ENCODE data around the gene B3GALNT2.
"Not testable (repeated sequence)": the region's sequence is repeated elsewhere in the genome, so short reads cannot be mapped to it uniquely, and the experiment has no call there.

The B3GALNT2 gene

DNA sequence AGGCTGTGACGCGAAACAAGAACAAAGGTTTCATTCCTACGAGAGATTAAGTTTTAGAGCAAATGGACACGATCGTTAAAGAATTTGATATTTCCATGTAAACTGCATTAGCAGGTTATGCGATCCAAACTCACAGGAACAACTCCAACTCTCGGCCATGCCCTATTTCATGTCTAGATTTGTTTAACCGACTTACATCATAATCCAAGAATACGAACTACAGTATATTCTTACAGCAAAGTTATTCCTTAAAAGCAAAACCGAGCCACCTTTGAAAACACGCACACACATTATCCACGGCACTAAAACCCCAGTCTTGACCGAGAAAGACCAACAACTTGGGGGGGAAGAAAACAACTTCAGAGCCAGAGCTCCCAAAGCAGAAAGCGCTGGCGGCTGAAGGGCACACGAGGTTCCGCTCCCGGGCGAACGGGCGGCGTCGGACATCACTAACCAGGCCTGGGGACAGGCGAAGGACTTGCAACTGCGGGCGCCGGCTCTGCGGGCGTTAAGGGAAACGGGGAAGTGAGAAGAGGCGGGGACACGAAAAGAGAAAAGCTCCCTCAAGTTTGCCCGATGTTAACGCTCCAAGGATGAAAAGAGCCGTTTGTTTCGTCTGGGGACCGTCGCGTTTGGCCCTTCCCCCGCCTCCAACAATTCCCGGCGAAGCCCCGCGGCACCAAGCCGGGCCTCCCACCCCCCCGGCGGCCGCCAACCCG lies 690 bp downstream of the B3GALNT2 start:
- DNase-seq (ENCODE audit: low read depth, low spot score): peak; percentile 78

DNA sequence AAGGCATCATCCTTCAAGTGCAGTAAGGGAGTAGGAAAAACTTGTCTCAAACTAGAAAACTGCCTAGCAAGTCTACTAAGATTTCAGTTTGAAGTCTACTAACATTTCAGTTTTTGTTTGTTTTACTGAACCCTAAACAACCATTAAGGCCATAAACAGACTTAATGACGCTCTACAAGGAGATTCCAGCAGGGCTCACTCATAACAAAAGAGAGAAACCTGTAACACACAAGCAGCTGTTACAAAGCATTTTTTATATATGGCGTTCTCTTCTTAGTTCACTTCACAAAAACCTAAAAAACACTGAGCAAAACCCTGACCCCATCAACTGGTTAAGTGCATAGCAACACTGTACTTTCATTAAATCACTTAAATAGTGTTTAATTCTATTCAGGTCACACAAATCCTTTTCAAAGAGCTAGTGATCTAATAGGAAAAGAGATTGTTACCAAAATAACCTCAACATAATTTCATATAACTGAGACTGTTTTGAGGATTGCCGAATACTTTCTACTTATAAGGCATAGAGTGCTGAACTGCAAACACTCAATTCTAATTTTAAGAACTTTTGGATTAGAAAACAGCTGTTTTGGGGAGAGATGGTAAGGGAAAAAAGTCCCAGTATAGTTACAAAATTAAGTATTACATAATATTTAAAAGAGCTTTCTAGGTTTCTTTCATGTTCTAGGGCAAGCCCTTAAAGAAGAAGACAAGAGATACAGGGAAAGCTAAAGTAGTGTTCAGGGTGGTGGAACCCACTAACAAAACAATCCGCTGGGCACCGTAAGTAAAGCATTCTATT lies 1.4 kb downstream of the B3GALNT2 start:
- DNase-seq (ENCODE audit: low read depth, low spot score): peak; percentile 47

DNA sequence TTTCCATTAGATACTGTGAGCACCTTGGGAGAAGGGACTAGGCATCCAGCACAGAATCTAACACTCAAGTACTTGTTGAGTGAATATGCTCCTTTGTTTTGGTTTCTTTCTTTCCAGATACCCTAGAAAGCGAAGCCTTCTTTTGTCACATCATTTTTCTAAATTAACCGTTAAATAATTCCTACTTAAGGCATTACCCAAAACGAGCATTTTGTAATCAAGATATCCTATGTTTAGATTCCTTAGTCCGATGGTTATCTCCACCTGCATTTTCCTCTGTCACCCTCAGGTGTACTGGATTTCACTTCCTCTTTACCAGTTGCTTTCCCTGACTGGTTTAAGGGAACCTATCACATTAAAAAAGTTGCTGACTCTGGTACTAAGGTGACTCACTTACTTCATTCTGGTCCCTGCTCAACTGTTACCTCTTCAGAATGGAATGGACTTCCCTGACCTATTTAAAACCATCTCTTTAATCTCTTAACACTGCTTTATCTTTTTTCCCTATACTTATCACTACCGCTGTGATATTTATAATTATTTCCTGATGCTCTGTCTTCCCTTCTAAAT lies 3.2 kb downstream of the B3GALNT2 start:
- peak; percentile 30 for DNase-seq (ENCODE audit: low read depth, low spot score)

DNA sequence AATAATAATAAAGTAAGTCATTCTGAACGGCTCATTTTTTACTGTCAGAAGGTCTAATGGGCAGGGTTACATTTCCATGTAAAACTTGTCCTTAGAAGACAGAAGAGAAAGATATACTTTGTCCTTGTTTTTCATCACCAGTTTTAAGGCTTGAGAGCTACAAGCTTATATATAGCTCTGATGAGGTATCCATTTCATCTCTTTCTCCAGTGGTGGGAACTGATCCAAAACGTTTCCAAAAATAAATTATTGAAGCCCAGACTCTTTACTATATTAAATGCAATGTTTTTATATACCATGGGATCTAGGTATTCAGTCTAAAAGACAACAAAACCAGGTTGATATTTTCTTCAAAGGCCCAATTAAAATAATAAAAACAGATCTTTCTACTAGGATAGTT lies 8.7 kb downstream of the B3GALNT2 start:
- no peak for DNase-seq (ENCODE audit: low read depth, low spot score)

DNA sequence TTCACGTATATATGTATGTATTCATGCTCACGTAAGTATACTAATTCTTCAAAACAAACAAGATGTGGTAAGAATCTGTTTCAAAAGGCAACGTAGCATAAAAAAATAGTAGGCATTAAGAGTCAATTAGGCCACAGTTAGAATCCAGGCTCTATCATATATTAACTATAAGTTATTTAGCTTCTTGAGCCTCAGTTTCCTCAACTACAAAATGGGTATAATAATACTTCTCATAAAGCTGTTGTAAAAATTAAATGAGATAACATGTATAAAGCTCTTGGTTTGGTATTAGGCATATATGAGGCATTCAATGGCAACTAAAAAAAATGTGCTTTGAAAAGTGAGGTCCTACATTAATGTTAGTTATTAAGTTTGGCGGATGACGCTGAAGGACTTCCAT lies 9.2 kb downstream of the B3GALNT2 start:
- DNase-seq (ENCODE audit: low read depth, low spot score): no peak

DNA sequence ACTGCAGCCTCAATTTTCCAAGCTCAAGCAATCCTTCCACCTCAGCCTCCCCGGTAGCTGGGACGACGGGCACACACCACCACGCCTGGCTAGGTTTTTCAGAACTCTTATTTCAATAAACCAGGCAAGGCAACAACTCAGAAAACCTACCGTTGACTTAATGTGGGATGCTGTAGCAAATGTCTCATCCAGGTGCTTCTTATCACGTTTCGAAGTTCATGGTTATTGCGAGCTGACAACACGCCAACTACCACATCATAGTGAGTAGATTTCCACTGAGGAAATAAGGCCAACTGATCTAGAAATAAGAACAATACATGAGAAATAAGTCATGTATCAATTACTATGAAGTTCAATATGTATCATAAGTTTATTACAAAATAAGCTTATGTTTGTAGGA lies 9.7 kb downstream of the B3GALNT2 start:
- DNase-seq (ENCODE audit: low read depth, low spot score): no peak

DNA sequence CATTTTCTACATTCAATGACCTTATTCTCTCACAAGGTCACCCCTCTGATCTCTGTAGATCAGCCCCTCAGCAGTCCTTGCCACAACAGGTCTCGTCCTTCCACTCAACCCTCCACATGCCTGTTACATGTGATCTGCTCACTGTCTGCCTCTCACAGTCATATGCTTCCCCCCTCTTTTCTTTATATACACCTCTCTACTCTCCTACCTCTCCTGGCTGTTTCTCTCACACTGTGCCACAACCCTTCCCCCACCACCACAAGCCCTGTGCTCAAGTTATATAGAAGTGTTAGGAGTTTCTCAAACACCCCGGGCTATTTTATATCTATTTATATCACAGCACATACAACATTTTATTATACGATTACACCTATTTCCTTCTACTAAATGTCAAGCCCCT lies 12.6 kb downstream of the B3GALNT2 start:
- DNase-seq (ENCODE audit: low read depth, low spot score): no peak

DNA sequence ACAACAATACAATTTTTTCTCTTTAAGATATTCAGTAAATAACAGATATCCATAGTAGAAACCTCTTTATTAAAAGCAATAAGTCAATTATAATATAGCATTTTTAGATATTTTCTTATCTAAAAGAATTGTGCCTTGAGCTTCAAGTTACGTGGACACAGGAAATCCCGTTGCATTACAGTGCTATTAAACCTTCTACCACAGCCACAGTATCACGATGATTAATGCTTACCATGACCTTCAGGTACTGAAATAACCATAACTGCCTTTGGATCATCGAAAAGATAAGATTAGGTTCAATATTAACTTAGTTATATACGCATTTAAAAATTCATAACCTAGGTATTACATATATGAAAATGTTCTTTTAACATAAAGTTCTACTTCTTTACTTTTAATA lies 17.9 kb downstream of the B3GALNT2 start:
- no peak for DNase-seq (ENCODE audit: low read depth, low spot score)

DNA sequence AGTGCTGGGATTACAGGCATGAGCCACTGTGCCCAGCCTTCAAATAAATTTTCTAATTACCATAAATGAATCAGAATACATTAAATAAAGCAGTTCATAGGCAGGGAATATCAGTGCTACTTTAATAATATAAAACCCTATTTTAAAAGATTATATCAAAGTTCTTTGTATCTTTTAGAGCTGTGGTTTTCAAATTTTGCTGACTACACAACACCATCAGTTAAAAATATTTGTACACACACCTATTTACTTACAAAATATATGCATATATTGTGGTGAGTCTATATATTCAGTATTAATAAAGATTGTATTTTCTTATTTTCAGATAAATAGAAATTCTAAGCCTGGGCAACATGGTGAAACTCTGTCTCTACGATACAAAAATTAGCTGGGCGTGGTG lies 18.7 kb downstream of the B3GALNT2 start:
- DNase-seq (ENCODE audit: low read depth, low spot score): no peak

DNA sequence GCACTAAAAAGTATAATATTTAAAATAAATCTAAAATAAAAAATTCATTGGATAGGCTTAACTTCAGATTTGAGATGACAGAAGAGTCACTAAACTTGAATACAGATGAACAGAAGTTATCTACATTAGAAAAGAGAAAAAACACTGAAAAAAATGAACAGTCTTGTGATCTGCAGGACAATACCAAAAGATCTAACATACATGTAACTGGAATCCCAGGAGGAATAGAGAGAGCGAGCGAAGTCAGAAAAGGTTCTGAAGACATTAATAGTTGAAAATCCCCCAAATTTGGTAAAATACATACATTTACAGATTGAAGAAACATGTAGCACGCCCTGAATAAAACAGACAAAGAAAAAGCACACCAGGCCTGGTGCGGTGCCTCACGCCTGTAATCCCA lies 21.2 kb downstream of the B3GALNT2 start:
- DNase-seq (ENCODE audit: low read depth, low spot score): no peak

DNA sequence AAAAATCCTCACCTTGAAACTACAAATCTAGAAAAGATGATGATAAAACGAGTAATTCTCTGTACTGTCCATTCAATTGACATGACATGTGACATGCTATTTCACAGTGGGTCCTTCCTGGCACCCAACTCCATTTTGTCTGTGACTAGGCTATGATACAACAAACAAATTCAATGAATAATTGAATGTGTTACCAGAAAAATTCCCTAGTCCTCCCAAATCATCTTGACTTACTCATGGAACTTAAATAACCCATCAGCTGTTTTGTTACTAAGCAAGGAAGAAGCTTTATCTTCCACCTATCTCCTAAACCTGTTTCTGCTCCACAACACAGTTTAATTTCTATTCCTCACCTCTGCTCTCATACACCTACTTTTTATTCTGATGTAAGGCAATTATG lies 30.4 kb downstream of the B3GALNT2 start:
- no peak for DNase-seq (ENCODE audit: low read depth, low spot score)

DNA sequence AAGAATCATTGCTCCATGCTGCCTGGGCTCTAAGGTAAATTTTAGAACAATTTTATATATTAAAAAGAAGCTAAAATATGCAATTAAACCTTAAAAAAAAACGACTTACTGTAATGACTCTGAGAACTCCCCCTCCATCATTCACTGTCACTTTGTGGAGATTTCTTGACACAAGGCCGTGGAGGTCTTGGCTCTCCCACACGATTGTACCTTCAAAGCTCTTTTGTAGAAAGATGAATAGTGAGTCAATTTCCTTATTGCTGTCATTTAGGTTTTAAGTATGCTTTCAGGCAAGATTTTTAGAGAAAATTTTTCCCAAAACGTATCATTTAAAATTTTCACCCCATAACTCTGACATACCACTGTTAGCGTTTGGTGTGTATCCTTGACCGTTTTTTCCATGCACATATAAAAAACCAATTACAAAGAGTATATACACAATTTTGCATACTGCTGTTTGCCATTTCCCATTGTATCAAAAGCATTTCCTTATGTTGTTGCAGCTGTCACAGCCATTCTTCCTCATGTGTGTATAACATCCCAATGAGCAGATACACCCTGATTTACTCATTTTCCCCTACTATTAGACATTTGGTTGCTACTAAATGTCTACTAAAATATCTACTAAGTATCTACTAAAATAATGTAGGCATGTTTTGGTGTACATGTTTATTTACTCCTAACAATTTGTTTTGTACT lies 33.4 kb downstream of the B3GALNT2 start:
- DNase-seq (ENCODE audit: low read depth, low spot score): no peak

DNA sequence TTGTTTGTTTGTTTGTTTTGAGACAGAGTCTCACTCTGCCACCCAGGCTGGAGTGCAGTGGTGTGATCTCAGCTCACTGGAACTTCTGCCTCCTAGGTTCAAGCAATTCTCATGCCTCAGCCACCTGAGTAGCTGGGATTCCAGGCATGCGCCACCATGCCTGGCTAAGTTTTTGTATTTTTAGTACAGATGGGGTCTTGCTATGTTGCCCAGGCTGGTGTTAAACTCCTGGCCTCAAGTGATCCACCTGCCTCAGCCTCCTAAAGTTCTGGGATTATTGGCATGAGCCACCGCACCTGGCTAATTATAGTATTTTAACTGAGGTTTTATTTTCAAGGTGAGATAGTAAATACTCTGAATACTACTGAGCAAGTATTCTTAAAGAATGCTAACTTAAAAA lies 34.4 kb downstream of the B3GALNT2 start:
- not testable (repeated sequence) for DNase-seq (ENCODE audit: low read depth, low spot score)

DNA sequence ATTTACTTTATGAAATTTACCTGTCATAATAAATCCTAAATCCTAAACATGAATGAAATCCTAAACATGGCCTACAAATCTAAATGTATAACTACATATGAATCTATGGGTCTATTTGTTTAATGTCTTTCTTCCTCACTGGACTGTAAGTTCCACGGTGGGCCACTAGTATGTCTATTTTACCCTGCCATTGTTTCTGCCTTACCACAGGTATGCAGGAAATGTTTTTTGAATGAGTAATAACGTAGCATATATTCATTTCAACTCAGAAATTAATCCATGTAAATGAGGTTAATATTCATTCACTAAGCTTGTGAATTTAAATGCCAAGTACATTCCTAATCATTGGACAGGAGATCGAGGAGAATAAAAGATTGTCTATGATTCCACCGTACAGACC lies 35.3 kb downstream of the B3GALNT2 start:
- DNase-seq (ENCODE audit: low read depth, low spot score): peak; percentile 80

DNA sequence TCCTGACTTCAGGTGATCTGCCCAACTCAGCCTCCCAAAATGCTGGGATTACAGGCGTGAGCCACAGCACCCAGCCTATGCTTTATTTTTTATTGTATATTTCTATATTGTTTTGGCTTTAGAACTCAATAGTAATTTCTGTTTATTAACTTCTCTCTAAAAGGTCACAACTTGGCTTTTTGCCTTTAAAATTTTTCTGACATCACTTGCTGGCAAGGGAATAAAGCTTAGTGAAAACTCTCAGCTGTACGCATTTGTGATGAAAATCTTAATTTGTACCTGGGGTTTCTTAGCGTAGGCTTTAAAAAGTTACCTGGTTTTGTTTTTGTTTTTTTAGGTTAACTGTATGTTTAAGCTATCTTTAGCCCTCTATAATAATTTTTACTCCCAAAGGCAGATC lies 36.2 kb downstream of the B3GALNT2 start:
- peak; percentile 47 for DNase-seq (ENCODE audit: low read depth, low spot score)

DNA sequence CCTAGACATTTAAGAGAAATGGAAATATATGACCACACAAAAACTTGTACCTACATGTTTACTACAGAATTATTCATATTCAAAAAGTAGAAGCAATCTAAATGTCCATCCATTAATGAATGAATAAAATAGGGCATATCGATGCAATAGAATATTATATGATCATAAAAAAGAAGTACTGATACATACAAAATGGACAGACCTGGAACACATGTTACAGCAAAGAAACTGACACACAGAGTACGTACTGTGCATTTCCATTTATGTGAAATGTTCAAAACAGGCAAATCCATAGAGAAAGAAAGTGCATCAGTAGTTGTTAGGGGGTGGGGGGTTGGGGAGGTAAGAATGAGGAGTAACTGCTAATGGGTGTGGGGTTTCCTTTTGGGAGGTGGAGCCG lies 39.2 kb downstream of the B3GALNT2 start:
- no peak for DNase-seq (ENCODE audit: low read depth, low spot score)

DNA sequence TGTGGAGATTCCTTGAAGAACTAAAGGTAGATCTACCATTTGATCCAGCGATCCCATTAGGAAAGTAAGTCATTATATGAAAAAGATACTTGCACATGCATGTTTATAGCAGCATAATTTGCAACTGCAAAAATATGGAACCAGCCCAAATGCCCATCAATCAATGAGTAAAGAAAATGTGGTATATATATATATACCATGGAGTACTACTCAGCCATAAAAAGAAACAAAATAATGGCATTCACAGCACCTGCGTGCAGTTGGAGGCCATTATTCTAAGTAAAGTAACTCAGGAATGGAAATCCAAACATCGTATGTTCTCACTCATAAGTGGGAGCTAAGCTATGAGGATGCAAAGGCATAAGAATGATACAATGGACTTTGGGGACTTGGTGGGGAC lies 41.4 kb downstream of the B3GALNT2 start:
- DNase-seq (ENCODE audit: low read depth, low spot score): not testable (repeated sequence)

DNA sequence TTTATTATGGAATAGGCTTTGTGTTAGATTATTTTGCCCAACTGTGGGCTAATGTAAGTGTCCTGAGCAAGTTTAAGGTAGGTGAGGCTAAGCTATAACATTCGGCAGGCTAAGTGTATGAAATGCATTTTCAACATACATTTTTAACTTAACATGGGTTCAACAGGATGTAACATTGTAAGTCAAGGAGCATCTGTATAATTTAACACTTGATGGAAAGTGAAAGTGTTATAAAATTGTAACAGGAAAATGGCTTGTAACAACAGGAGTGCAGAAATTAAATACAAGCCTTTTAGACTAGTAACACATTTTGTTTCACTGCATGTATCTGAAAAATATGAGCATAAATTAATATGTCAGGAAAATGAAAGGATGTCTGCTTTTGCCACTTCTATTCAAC lies 42.3 kb downstream of the B3GALNT2 start:
- DNase-seq (ENCODE audit: low read depth, low spot score): no peak

DNA sequence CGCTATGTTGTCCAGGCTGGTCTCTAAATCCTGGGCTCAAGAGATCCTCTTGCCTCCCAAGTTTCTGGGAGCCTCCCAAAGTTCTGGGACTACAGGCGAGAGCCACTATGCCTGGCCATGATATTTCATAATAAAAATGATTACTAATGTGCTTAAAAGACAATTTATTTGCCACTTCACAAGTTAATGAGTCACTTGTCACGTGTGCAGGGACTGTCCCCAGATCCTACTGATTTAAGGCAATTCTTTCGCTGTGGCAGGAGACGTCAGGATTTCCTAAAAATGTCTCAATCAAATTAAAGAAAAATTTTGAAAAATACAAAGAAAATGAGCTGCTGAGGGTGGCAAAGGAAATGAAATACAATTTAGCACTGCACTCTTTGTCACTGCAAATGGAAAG lies 43.5 kb downstream of the B3GALNT2 start:
- no peak for DNase-seq (ENCODE audit: low read depth, low spot score)

DNA sequence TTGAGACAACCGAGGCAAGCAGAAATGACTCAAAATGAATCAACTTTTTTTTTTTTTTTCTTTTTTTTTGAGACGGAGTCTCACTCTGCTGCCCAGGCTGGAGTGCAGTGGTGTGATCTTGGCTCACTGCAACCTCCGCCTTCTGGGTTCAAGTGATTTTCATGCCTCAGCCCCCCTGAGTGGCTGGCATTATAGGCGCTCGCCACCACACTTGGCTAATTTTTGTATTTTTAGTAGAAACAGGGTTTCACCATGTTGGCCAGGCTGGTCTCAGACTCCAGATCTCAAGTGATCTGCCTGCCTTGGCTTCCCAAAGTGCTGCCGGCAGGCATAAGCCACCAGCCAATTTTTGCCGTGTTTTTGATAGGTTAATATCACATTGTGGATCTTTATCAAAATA lies 46.4 kb downstream of the B3GALNT2 start:
- not testable (repeated sequence) for DNase-seq (ENCODE audit: low read depth, low spot score)

DNA sequence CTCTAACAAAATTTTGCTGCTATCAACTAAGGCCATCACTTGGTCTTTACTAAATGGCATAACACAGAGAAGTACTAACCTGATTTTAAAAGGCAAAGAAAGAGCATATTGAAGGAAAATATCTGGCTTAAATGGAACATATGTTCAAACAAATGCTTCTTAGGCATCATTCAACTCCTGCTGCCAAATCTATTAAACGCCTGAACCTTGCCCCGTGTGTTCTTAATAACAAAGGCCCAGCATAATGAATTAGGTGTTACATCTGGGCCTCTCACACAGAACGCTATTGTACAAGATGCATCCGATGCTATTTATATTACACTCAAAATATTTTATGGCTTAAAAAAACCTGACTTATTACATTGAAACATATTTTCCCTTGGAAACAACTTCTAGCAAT lies 48.4 kb downstream of the B3GALNT2 start:
- no peak for DNase-seq (ENCODE audit: low read depth, low spot score)

DNA sequence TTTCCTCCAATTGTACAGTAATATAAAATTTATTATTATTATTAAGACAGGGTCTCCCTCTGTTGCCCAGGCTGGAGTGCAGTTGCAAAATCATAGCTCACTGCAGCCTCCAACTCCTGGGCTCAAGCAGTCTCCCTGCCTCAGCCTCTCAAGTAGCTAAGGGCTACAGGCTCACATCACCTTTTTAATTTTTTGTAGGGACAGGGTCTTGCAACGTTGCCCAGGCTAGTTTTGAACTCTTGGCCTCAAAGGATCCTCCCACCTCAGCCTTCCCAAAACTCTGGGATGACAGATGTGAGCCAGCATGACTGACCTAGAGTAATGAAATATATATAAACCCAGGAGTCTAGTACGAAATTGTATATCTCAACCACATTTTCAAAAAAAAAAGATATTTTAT lies 49.2 kb downstream of the B3GALNT2 start:
- no peak for DNase-seq (ENCODE audit: low read depth, low spot score)
